K562 (cell line): ENCODE measurements around the gene SMARCA1. TPM values are rescaled to one million over a fixed set of nuclear protein-coding genes. Genes with fewer than 3 reads are reported as not detected.

Source experiments
- E2F4 ChIP-seq: sonication (generic); formaldehyde crosslinking; IDR thresholded peaks from 2 replicates; pipeline ENCODE4 v1.8.0; 2022; ENCODE audit warnings: mild to moderate bottlenecking, low read depth, missing genetic modification reagents
- NCOA4 ChIP-seq: fragments of 450-650 bp; IDR thresholded peaks from 2 replicates; pipeline ENCODE4 v1.6.1; 2018; ENCODE audit warnings: mild to moderate bottlenecking; ENCODE audit not compliant: partially characterized antibody
- ZBTB40 ChIP-seq, 2 experiments: fragments of 450-650 bp in 1 of 2; sonication (generic) in 1 of 2; formaldehyde crosslinking in 1 of 2; IDR thresholded peaks; 2 replicates each; pipeline versions ENCODE4 v1.7.1 to v1.9.0; 2016 to 2022; ENCODE audit warnings: inconsistent platforms in 1 of 2, mild to moderate bottlenecking in 1 of 2, missing genetic modification reagents in 1 of 2
- ZFX ChIP-seq: sonication (generic); formaldehyde crosslinking; IDR thresholded peaks from 2 replicates; pipeline ENCODE4 v1.8.0; 2022; ENCODE audit warnings: mild to moderate bottlenecking, missing genetic modification reagents, moderate library complexity
- ZNF175 ChIP-seq: fragments of 200-800 bp; sonication (Bioruptor generic); IDR thresholded peaks from 2 replicates; pipeline ENCODE4 v1.6.1; 2016; ENCODE audit warnings: low read depth, mild to moderate bottlenecking, missing genetic modification characterization, missing compliant biosample characterization
- polyA plus RNA-seq, 8 experiments: library from polyadenylated mRNA; depleted of rRNA in 4 of 8; stranded (reverse) in 5 of 8; unstranded in 3 of 8; fragments of >200 nt; fragmentation: Nextera tagmentation in 2 of 8; fragmentation: Illumina TruSeq in 1 of 8; extraction: Ambion mirVana in 2 of 8; extraction: Trizol in 1 of 8; gene quantifications; 2 replicates each; pipeline versions ENCODE4 v1.2.1 to v1.2.3, GENCODE V29; 2011 to 2014; ENCODE audit warnings: inconsistent platforms in 1 of 8, missing spikeins in 1 of 8
- total RNA-seq, 7 experiments: library from RNA; depleted of rRNA in 6 of 7; stranded (reverse); fragments of >200 nt in 6 of 7; fragmentation: Illumina TruSeq in 2 of 7; extraction: Trizol in 2 of 7; gene quantifications; 2 replicates each; pipeline versions ENCODE4 v1.2.1 to v1.2.3, GENCODE V29; 2011 to 2021; ENCODE audit warnings: low replicate concordance in 1 of 7

Gene SMARCA1
- total and polyA plus RNA-seq, 9 of the 15 experiments (the other 6 are each of a cell fraction or from before 2014, with no cell fraction given) = 0.42 to 3.0 (median 2.0) TPM

GRCh38 chrX:129557844-129558480 is 34.7 kb upstream of the SMARCA1 start (continued):
- TF ChIP-seq ZNF175 (CRISPR knock-in tag) (no peak), ZFX (CRISPR knock-in tag) (no peak), ZBTB40 (IDR thresholded peaks at IDR 0.05) (no peak), ZBTB40 (CRISPR knock-in tag; IDR thresholded peaks at IDR 0.05) (no peak), NCOA4 (no peak), E2F4 (no peak)
